Lower leg skin (tissue), 4 donors: Measurements from ENCODE around the gene MRPL39. TPM values are rescaled to one million over a fixed set of nuclear protein-coding genes. Genes with fewer than 3 reads are reported as not detected.

Source experiments
- DNase-seq, 2 donors: peaks; one replicate each; pipeline ENCODE4 v3.0.0-alpha.2; 2019; ENCODE audit warnings: low spot score in 2 of 2
- H3K4me3 ChIP-seq: fragments of 200-600 bp; sonication (generic); 2 replicates; pipeline ENCODE4 v1.5.1; 2017; ENCODE audit warnings: mild to moderate bottlenecking, low read depth; ENCODE audit not compliant: poor library complexity, severe bottlenecking
- CTCF ChIP-seq, 3 donors: fragments of 450-650 bp; IDR thresholded peaks; one replicate each; pipeline ENCODE4 v1.5.1; 2016; ENCODE audit warnings: antibody characterized with exemption in 3 of 3, mild to moderate bottlenecking in 3 of 3, moderate library complexity in 2 of 3
- POLR2A ChIP-seq, 2 donors: fragments of 450-650 bp; IDR thresholded peaks; one replicate each; pipeline ENCODE4 v1.6.1; 2016 to 2017; ENCODE audit warnings: antibody characterized with exemption in 2 of 2, mild to moderate bottlenecking in 1 of 2, moderate library complexity in 1 of 2
- WGBS, 2 donors: methylation state at CpG; one replicate each; pipeline ENCODE4 v1.1.5; 2018; 5-methylcytosine and 5-hydroxymethylcytosine counted together
- intact Hi-C: fragments of 100-400 bp; cut with DNase I; formaldehyde crosslinking; loops from one replicate; pipeline ENCODE4 v1.15.0; 2023; ENCODE audit warnings: low total_unique reads
- total RNA-seq, 4 donors: library from RNA; depleted of rRNA; stranded (reverse); fragments of >200 nt; gene quantifications; one replicate each; pipeline ENCODE4 v1.1.0, GENCODE V29; 2016

The MRPL39 gene
- total RNA-seq, 4 donors from 2014 or later, result 18.0 to 26.5 (median 21.4) TPM

- WGBS, 2 donors, result 91 to 96% methylated on average over 3 of the region's 3 CpGs
- no peak for TF ChIP-seq CTCF (IDR thresholded peaks at IDR 0.05)
- no peak for TF ChIP-seq POLR2A (IDR thresholded peaks at IDR 0.05)
- DNase-seq, result no peak
- intact Hi-C loops, result no loop called here
- no peak overlapping the region for H3K4me3 ChIP-seq
Observed at GRCh38 chr21:25564349-25564948, 42.8 kb downstream of the MRPL39 start.

GRCh38 chr21:25563361-25564116 is 43.7 kb downstream of the MRPL39 start:
- no peak overlapping the region for H3K4me3 ChIP-seq
- 84 to 89% methylated on average over 3 of the region's 3 CpGs for WGBS, 2 donors
- DNase-seq, result no peak
- intact Hi-C loops, result no loop called here
- TF ChIP-seq CTCF (IDR thresholded peaks at IDR 0.05), result no peak
- TF ChIP-seq POLR2A (IDR thresholded peaks at IDR 0.05), result no peak

- 69 to 80% methylated on average over 10 of the region's 10 CpGs for WGBS, 2 donors
- no peak for TF ChIP-seq CTCF (IDR thresholded peaks at IDR 0.05)
- no peak for TF ChIP-seq POLR2A (IDR thresholded peaks at IDR 0.05)
- no peak overlapping the region for H3K4me3 ChIP-seq
- DNase-seq, result no peak
- intact Hi-C loops, result no loop called here
Observed at GRCh38 chr21:25562660-25563059, 44.6 kb downstream of the MRPL39 start.

- intact Hi-C loops, result no loop called here
- peak in 1 of 2 donors; percentile 86 for DNase-seq
- no peak for TF ChIP-seq POLR2A (IDR thresholded peaks at IDR 0.05)
- no peak for TF ChIP-seq CTCF (IDR thresholded peaks at IDR 0.05)
- WGBS, 2 donors, result 2% methylated on average over 72 of the region's 74 CpGs
- peak overlapping the region; percentile 17 for H3K4me3 ChIP-seq
Observed at GRCh38 chr21:25561668-25562641, 45.3 kb downstream of the MRPL39 start.

GRCh38 chr21:25560891-25561290 is 46.4 kb downstream of the MRPL39 start:
- intact Hi-C loops, result no loop called here
- WGBS, 2 donors, result 51 to 59% methylated on average over 3 of the region's 3 CpGs

More at GRCh38 chr21:25560891-25561290, 46.4 kb downstream of the MRPL39 start:
- TF ChIP-seq CTCF (IDR thresholded peaks at IDR 0.05), result no peak
- no peak for TF ChIP-seq POLR2A (IDR thresholded peaks at IDR 0.05)
- DNase-seq, result no peak
- H3K4me3 ChIP-seq, result no peak overlapping the region
